ENCODE measurements around the gene CACNA1H.

- TF ChIP-seq CTCF (IDR thresholded peaks at IDR 0.05; ENCODE audit: low read depth, low read length), result no peak
- TF ChIP-seq EZH2phosphoT487 (IDR thresholded peaks at IDR 0.05; ENCODE audit: low read depth), result no peak
Observed at GRCh38 chr16:1172651-1173050, 19.7 kb downstream of the CACNA1H start.

Measured in OCI-LY3 (cell line).